ENCODE results near the gene PICK1. TPM values are rescaled to one million over a fixed set of nuclear protein-coding genes. Genes with fewer than 3 reads are reported as not detected.

Gene PICK1
- total RNA-seq, 2 experiments from 2014 or later, result 19.2 to 23.8 TPM

DNA sequence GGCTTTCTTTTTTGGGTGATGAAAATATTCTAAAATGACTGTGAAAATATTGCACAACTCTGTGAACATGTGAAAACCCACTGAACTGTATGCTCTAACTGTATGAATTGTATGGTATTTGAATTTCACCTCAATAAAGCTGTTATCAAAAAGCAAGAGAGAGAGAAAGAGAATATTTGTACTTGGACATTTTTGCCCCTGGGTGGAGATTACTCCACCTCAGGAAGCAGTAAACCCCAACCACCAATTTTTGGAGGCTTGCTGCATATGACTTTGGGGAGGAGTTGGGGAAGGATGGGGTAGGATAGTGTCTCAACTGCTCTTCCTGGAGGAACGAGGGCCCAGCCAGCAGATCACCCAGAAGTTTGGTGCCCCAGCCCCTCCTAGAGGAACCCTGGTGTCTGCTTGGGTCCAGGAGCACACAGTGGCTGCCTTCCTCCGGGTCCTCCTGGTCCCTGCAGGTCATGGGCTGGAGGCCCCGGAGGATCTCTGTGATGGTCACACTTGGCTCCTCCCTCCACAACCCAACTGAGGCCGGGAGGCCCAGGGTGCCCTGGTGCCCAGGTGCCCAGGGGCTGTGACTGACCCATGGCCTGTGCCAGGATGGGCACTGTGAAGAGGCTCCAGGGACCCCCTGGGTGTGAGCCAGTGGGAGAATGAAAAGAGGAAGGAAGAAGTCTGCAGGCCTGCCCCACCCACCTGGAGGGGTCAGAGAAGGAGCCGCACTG lies 15.3 kb upstream of the PICK1 start:
- TF ChIP-seq, protein P1, sequence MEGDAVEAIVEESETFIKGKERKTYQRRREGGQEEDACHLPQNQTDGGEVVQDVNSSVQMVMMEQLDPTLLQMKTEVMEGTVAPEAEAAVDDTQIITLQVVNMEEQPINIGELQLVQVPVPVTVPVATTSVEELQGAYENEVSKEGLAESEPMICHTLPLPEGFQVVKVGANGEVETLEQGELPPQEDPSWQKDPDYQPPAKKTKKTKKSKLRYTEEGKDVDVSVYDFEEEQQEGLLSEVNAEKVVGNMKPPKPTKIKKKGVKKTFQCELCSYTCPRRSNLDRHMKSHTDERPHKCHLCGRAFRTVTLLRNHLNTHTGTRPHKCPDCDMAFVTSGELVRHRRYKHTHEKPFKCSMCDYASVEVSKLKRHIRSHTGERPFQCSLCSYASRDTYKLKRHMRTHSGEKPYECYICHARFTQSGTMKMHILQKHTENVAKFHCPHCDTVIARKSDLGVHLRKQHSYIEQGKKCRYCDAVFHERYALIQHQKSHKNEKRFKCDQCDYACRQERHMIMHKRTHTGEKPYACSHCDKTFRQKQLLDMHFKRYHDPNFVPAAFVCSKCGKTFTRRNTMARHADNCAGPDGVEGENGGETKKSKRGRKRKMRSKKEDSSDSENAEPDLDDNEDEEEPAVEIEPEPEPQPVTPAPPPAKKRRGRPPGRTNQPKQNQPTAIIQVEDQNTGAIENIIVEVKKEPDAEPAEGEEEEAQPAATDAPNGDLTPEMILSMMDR (conservative IDR thresholded peaks at IDR 0.05; ENCODE audit: low read length), result no peak
- TF ChIP-seq EZH2phosphoT487 (IDR thresholded peaks at IDR 0.05; ENCODE audit: borderline replicate concordance, low read depth, low read length), result no peak
- Histone ChIP-seq H3K27ac (ENCODE audit: low read depth, low read length, poor library complexity, severe bottlenecking) (no peak overlapping the region), H3K4me2 (ENCODE audit: low read length) (no peak overlapping the region), H3K9me2 (ENCODE audit: insufficient read depth, low read length) (no peaks in the 10 kb centered on the region), H3K36me3 (ENCODE audit: insufficient read depth, low read length) (no peaks in the 10 kb centered on the region), H3K4me3 (ENCODE audit: low read depth, low read length, poor library complexity, severe bottlenecking) (no peak overlapping the region), H3K79me2 (ENCODE audit: insufficient read depth, low read depth, low read length) (no peaks in the 10 kb centered on the region), H2AFZ (ENCODE audit: low read length) (no peak overlapping the region), H3K9me3 (ENCODE audit: low read length) (no peaks in the 10 kb centered on the region), H3K4me1 (ENCODE audit: insufficient read depth, low read length, poor library complexity, severe bottlenecking) (no peaks in the 10 kb centered on the region), H4K20me1 (ENCODE audit: insufficient read depth, low read length) (no peaks in the 10 kb centered on the region)
- BruUV-seq (replicated peaks), result no TSS peak
- no peak for DNase-seq (ENCODE audit: low spot score)
- ChIA-PET POLR2A (no interaction called here), CTCF (ENCODE audit: unreplicated experiment) (no interaction called here)
- intact Hi-C loops (cut with micrococcal nuclease; ENCODE audit: unreplicated experiment), result no loop called here

DNA sequence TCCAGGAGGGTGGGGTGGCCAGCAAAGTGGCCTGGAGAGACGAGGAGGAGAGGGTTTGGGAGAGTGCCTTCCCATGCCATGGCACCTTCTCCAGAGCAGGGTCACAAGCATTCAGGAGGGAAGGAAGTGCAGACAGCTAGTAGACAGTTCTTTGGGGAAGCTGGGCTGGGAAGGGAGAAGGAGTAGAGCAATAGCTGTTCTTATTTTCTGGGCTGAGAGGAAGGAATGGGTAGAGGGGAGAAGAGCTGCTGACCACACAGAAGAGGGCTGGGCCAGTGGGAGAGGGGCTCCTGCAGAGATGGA lies 14.8 kb upstream of the PICK1 start:
- Histone ChIP-seq H3K4me2 (ENCODE audit: low read length) (no peak overlapping the region), H3K27ac (ENCODE audit: low read depth, low read length, poor library complexity, severe bottlenecking) (no peak overlapping the region), H4K20me1 (ENCODE audit: insufficient read depth, low read length) (no peaks in the 10 kb centered on the region), H3K9me3 (ENCODE audit: low read length) (no peaks in the 10 kb centered on the region), H3K4me1 (ENCODE audit: insufficient read depth, low read length, poor library complexity, severe bottlenecking) (no peaks in the 10 kb centered on the region), H3K4me3 (ENCODE audit: low read depth, low read length, poor library complexity, severe bottlenecking) (no peak overlapping the region), H3K36me3 (ENCODE audit: insufficient read depth, low read length) (no peaks in the 10 kb centered on the region), H3K9me2 (ENCODE audit: insufficient read depth, low read length) (no peaks in the 10 kb centered on the region), H3K79me2 (ENCODE audit: insufficient read depth, low read depth, low read length) (no peaks in the 10 kb centered on the region), H2AFZ (ENCODE audit: low read length) (no peak overlapping the region)
- intact Hi-C loops (cut with micrococcal nuclease; ENCODE audit: unreplicated experiment), result no loop called here
- no TSS peak for BruUV-seq (replicated peaks)
- ChIA-PET CTCF (ENCODE audit: unreplicated experiment) (no interaction called here), POLR2A (no interaction called here)
- TF ChIP-seq, protein P1 (conservative IDR thresholded peaks at IDR 0.05; ENCODE audit: low read length), result no peak
- TF ChIP-seq EZH2phosphoT487 (IDR thresholded peaks at IDR 0.05; ENCODE audit: borderline replicate concordance, low read depth, low read length), result no peak
- no peak for DNase-seq (ENCODE audit: low spot score)

DNA sequence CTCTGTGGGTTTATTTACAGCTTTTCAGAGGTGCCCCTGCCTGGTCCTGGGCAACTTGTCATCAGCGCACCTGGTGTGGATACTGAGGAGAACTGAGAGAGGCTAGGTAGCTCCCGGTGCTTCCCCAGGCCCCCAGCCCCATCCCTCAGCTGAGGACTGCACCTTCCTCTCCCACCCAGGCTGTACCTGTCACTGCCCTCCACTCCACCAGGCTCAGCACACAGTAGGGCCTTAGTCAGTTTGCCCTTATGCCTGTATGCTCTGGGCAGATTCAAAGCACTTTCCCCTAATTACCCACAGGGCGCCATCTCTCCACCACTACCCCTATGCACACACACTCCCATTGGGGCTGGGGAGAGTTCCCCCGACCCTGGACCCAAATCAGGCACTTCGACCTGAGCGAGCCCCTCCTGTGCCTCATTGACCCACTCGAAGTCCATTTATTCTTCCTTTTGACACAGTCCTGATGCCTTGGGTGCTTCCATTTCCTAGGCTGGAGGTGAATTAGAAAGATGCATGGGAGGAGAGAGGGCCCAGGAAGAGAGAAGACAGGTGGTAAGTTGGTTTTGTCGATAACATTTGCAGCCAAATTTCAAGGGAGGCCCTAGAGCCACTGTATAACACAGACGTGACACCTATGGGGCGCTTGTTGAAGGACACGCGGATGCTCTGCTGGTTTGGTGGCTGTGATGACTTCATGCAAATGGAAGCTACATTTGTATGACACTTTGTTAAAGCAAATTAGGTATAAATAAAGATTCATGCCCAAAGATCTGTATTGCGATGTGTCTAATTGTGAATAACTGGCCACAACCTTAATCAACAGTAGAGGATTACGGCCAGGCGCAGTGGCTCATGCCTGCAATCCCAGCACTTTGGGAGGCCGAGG lies 13.8 kb upstream of the PICK1 start:
- ChIA-PET CTCF (ENCODE audit: unreplicated experiment) (no interaction called here), POLR2A (no interaction called here)
- Histone ChIP-seq H2AFZ (ENCODE audit: low read length) (no peak overlapping the region), H3K79me2 (ENCODE audit: insufficient read depth, low read depth, low read length) (no peaks in the 10 kb centered on the region), H3K36me3 (ENCODE audit: insufficient read depth, low read length) (no peaks in the 10 kb centered on the region), H4K20me1 (ENCODE audit: insufficient read depth, low read length) (no peaks in the 10 kb centered on the region), H3K4me1 (ENCODE audit: insufficient read depth, low read length, poor library complexity, severe bottlenecking) (no peaks in the 10 kb centered on the region), H3K4me2 (ENCODE audit: low read length) (no peak overlapping the region), H3K9me2 (ENCODE audit: insufficient read depth, low read length) (no peaks in the 10 kb centered on the region), H3K9me3 (ENCODE audit: low read length) (no peaks in the 10 kb centered on the region), H3K27ac (ENCODE audit: low read depth, low read length, poor library complexity, severe bottlenecking) (no peak overlapping the region), H3K4me3 (ENCODE audit: low read depth, low read length, poor library complexity, severe bottlenecking) (no peak overlapping the region)
- intact Hi-C loops (cut with micrococcal nuclease; ENCODE audit: unreplicated experiment), result no loop called here
- TF ChIP-seq, protein P1 (conservative IDR thresholded peaks at IDR 0.05; ENCODE audit: low read length), result no peak
- DNase-seq (ENCODE audit: low spot score), result peak; percentile 12
- BruUV-seq (replicated peaks), result no TSS peak

All from OCI-LY7 (cell line).